ENCODE data around the gene FRMD4B. TPM values are rescaled to one million over a fixed set of nuclear protein-coding genes. Genes with fewer than 3 reads are reported as not detected.

FRMD4B gene
- total and polyA plus RNA-seq, 2 donors (not counting 3 experiments of a cell fraction or from before 2014, with no cell fraction given), result 66.4 to 89.7 TPM

- H2AFZ ChIP-seq (ENCODE audit: low read depth, low read length), result no peak overlapping the region
- no peaks in the 10 kb centered on the region for H3K9me1 ChIP-seq (replicated peaks; ENCODE audit: control insufficient read depth, extremely low read depth, insufficient read depth, low read length)
- BruUV-seq (replicated peaks), result no TSS peak
- no peak overlapping the region for H3K4me2 ChIP-seq (ENCODE audit: insufficient read depth, low read length)
- no peak overlapping the region for H3K9ac ChIP-seq (replicated peaks; ENCODE audit: extremely low read depth, insufficient read depth, low read length)
- DNase-seq (ENCODE audit: low read depth, low spot score) (no peak), FAIRE-seq (no peak)
- peaks cover 16% of the 10 kb centered on the region for H3K4me1 ChIP-seq (ENCODE audit: control insufficient read depth, extremely low read depth, insufficient read depth, low read length)
- H3K36me3 ChIP-seq (ENCODE audit: control insufficient read depth in 2 of 2, extremely low read depth in 1 of 2, insufficient read depth in 2 of 2, low read length in 2 of 2), result no peaks in the 10 kb centered on the region
- dilution Hi-C loops (cut with MboI; ENCODE audit: extremely low pct_ligation_motif_present, low sequenced_read_pairs), result loop anchor here (10.0 to 25.0 kb wide), 2 partner anchors 99 to 261 kb away; no protein-coding TSS in a partner anchor
- ChIA-PET POLR2A (no interaction called here), CTCF (interaction anchor here (0.9 to 7.3 kb wide), 14 partner anchors 8 to 304 kb away, joined by 3 to 111 read pairs (median 8); partner anchors contain the start of gene FRMD4B)
- no peaks in the 10 kb centered on the region for H3K27me3 ChIP-seq (ENCODE audit: control insufficient read depth in 2 of 2, insufficient read depth in 2 of 2, low read length in 2 of 2)
- H3K9me3 ChIP-seq (replicated peaks; ENCODE audit: control insufficient read depth, insufficient read depth, low read length), result no peaks in the 10 kb centered on the region
- no peak for TF ChIP-seq MAX (IDR thresholded peaks at IDR 0.05; ENCODE audit: insufficient read depth, insufficient read length)
- TF ChIP-seq JUN (IDR thresholded peaks at IDR 0.05; ENCODE audit: borderline replicate concordance, insufficient read depth, insufficient read length, low read depth), result no peak
- no peak for TF ChIP-seq GATA2 (IDR thresholded peaks at IDR 0.05; ENCODE audit: insufficient read depth, insufficient read length, low read depth, low read length)
- TF ChIP-seq POLR2A (IDR thresholded peaks at IDR 0.05; ENCODE audit: low read depth, low read length), result no peak
- TF ChIP-seq, protein P1, sequence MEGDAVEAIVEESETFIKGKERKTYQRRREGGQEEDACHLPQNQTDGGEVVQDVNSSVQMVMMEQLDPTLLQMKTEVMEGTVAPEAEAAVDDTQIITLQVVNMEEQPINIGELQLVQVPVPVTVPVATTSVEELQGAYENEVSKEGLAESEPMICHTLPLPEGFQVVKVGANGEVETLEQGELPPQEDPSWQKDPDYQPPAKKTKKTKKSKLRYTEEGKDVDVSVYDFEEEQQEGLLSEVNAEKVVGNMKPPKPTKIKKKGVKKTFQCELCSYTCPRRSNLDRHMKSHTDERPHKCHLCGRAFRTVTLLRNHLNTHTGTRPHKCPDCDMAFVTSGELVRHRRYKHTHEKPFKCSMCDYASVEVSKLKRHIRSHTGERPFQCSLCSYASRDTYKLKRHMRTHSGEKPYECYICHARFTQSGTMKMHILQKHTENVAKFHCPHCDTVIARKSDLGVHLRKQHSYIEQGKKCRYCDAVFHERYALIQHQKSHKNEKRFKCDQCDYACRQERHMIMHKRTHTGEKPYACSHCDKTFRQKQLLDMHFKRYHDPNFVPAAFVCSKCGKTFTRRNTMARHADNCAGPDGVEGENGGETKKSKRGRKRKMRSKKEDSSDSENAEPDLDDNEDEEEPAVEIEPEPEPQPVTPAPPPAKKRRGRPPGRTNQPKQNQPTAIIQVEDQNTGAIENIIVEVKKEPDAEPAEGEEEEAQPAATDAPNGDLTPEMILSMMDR (IDR thresholded peaks at IDR 0.05; ENCODE audit: extremely low read depth in 1 of 2, insufficient read depth in 1 of 2, low read depth in 1 of 2, low read length in 2 of 2), result no peak
- no peak for TF ChIP-seq MYC (IDR thresholded peaks at IDR 0.05; ENCODE audit: low read depth, low read length)
- no peak for TF ChIP-seq FOS (IDR thresholded peaks at IDR 0.05; ENCODE audit: borderline replicate concordance, insufficient read depth, low read length)
- H3K79me2 ChIP-seq (ENCODE audit: control insufficient read depth, insufficient read depth, low read length), result no peaks in the 10 kb centered on the region
- H3K4me3 ChIP-seq (replicated peaks in 1 of 3; ENCODE audit: insufficient read depth in 1 of 3, low read depth in 1 of 3, low read length in 3 of 3), result no peak overlapping the region
- intact Hi-C loops (cut with micrococcal nuclease), result no loop called here
- H4K20me1 ChIP-seq (replicated peaks; ENCODE audit: control insufficient read depth, extremely low read depth, insufficient read depth, low read length), result no peaks in the 10 kb centered on the region
- no peak overlapping the region for H3K27ac ChIP-seq (ENCODE audit: insufficient read depth, low read depth, low read length)
Measured at GRCh38 chr3:69423463-69424155, 37.7 kb upstream of the FRMD4B start.

Measured in endothelial cell of umbilical vein (primary cell).